HG03103 (cell line): ENCODE data around the gene WDSUB1.

Experiments used
- ATAC-seq: cut with Tn5 transposase; IDR thresholded peaks from one replicate; pipeline ENCODE4 v1.9.1; 2021; ENCODE audit warnings: low read depth; ENCODE audit not compliant: unreplicated experiment

WDSUB1 gene

GRCh38 chr2:159285929-159286708 is at the start of gene WDSUB1:
TSS of gene WDSUB1 (minus strand) at chr2:159286703. CDS start at chr2:159283069, 3,634 bp downstream.
- ATAC-seq: peak; percentile 9

- no peak for ATAC-seq
Observed at GRCh38 chr2:159326569-159327255, 40.2 kb upstream of the WDSUB1 start.

GRCh38 chr2:159322419-159322818 is 35.9 kb upstream of the WDSUB1 start:
- no peak for ATAC-seq

GRCh38 chr2:159317392-159318088 is 31.0 kb upstream of the WDSUB1 start:
- no peak for ATAC-seq

GRCh38 chr2:159307942-159308341 is 21.4 kb upstream of the WDSUB1 start:
- no peak for ATAC-seq

- ATAC-seq: no peak
Observed at GRCh38 chr2:159300586-159300985, 14.1 kb upstream of the WDSUB1 start.

- ATAC-seq: no peak
Observed at GRCh38 chr2:159298967-159299366, 12.5 kb upstream of the WDSUB1 start.

- no peak for ATAC-seq
Observed at GRCh38 chr2:159297042-159297707, 10.7 kb upstream of the WDSUB1 start.

- ATAC-seq: no peak
Observed at GRCh38 chr2:159292157-159292556, 5.7 kb upstream of the WDSUB1 start.

- ATAC-seq: no peak
Observed at GRCh38 chr2:159290289-159290907, 3.9 kb upstream of the WDSUB1 start.

- ATAC-seq: no peak
Observed at GRCh38 chr2:159287733-159288132, 1.2 kb upstream of the WDSUB1 start.

GRCh38 chr2:159286709-159287441 is 372 bp upstream of the WDSUB1 start:
- peak; percentile 80 for ATAC-seq

GRCh38 chr2:159285433-159285832 is 1.1 kb downstream of the WDSUB1 start:
- no peak for ATAC-seq

- no peak for ATAC-seq
Observed at GRCh38 chr2:159283529-159283928, 3.0 kb downstream of the WDSUB1 start.

GRCh38 chr2:159281002-159281401 is 5.5 kb downstream of the WDSUB1 start:
- ATAC-seq: no peak

GRCh38 chr2:159279700-159280099 is 6.8 kb downstream of the WDSUB1 start:
- no peak for ATAC-seq

GRCh38 chr2:159275111-159275510 is 11.4 kb downstream of the WDSUB1 start:
- no peak for ATAC-seq

GRCh38 chr2:159272156-159272555 is 14.3 kb downstream of the WDSUB1 start:
- no peak for ATAC-seq

- no peak for ATAC-seq
Observed at GRCh38 chr2:159270744-159271379, 15.6 kb downstream of the WDSUB1 start.
